MM.1S (cell line): Measurements from ENCODE around the gene HOXA13.

Source experiments
- DNase-seq: peaks from one replicate; pipeline ENCODE4 v3.0.0-alpha.2; 2015
- H2AFZ ChIP-seq: fragments of 300-600 bp; sonication (generic); 2 replicates; pipeline ENCODE4 v1.6.0; 2016; ENCODE audit warnings: antibody characterized with exemption, low read length
- H3F3A ChIP-seq: fragments of 300-600 bp; sonication (generic); 2 replicates; pipeline ENCODE4 v1.6.1; 2016; ENCODE audit warnings: mild to moderate bottlenecking, antibody characterized with exemption, low read length, moderate library complexity, mixed read lengths; ENCODE audit not compliant: insufficient read depth
- H3K27ac ChIP-seq: fragments of 300-600 bp; sonication (generic); 2 replicates; pipeline ENCODE4 v1.5.1; 2016; ENCODE audit warnings: mild to moderate bottlenecking, low read length
- H3K27me3 ChIP-seq: fragments of 300-600 bp; sonication (generic); replicated peaks from 2 replicates; pipeline ENCODE4 v1.6.0; 2016; ENCODE audit warnings: low read length; ENCODE audit not compliant: insufficient read depth
- H3K36me3 ChIP-seq: fragments of 300-600 bp; sonication (generic); replicated peaks from 2 replicates; pipeline ENCODE4 v1.6.1; 2016; ENCODE audit warnings: mild to moderate bottlenecking, low read length, mixed read lengths; ENCODE audit not compliant: insufficient read depth
- H3K4me1 ChIP-seq: fragments of 300-600 bp; sonication (generic); 2 replicates; pipeline ENCODE4 v1.6.1; 2016; ENCODE audit warnings: low read length, mixed read lengths
- H3K4me2 ChIP-seq: fragments of 300-600 bp; sonication (generic); 2 replicates; pipeline ENCODE4 v1.6.0; 2016; ENCODE audit warnings: low read depth, low read length
- H3K4me3 ChIP-seq: fragments of 300-600 bp; sonication (generic); 2 replicates; pipeline ENCODE4 v1.5.1; 2016; ENCODE audit warnings: low read length, mixed read lengths
- H3K79me2 ChIP-seq: fragments of 300-600 bp; sonication (generic); 2 replicates; pipeline ENCODE4 v1.6.1; 2016; ENCODE audit warnings: mixed run types, low read length, mixed read lengths
- H3K9ac ChIP-seq: fragments of 300-600 bp; sonication (generic); 2 replicates; pipeline ENCODE4 v1.6.1; 2016; ENCODE audit warnings: low read length, mixed read lengths
- H3K9me2 ChIP-seq: fragments of 300-600 bp; sonication (generic); replicated peaks from 2 replicates; pipeline ENCODE4 v1.6.1; 2016; ENCODE audit warnings: mild to moderate bottlenecking, low read length, mixed read lengths; ENCODE audit not compliant: insufficient read depth
- H3K9me3 ChIP-seq: fragments of 300-600 bp; sonication (generic); replicated peaks from 2 replicates; pipeline ENCODE4 v1.6.1; 2016; ENCODE audit warnings: mild to moderate bottlenecking, low read length, mixed read lengths; ENCODE audit not compliant: insufficient read depth
- H4K20me1 ChIP-seq: fragments of 300-600 bp; sonication (generic); 2 replicates; pipeline ENCODE4 v1.6.1; 2016; ENCODE audit warnings: mild to moderate bottlenecking, low read length, moderate library complexity, mixed read lengths; ENCODE audit not compliant: insufficient read depth
- EZH2 ChIP-seq: fragments of 300-600 bp; sonication (generic); optimal IDR thresholded peaks from 2 replicates; pipeline ENCODE3; 2017; ENCODE audit warnings: low read depth, mild to moderate bottlenecking, antibody characterized with exemption, low read length, mixed read lengths
- EZH2phosphoT487 ChIP-seq: fragments of 300-600 bp; sonication (generic); IDR thresholded peaks from 2 replicates; pipeline ENCODE4 v1.6.1; 2018; ENCODE audit warnings: antibody characterized with exemption, low read length
- TF ChIP-seq, protein P1 (sequence below): fragments of 300-600 bp; sonication (generic); IDR thresholded peaks from 2 replicates; pipeline ENCODE4 v1.5.1; 2016; ENCODE audit warnings: antibody characterized with exemption, low read length, mixed read lengths

The HOXA13 gene

DNA sequence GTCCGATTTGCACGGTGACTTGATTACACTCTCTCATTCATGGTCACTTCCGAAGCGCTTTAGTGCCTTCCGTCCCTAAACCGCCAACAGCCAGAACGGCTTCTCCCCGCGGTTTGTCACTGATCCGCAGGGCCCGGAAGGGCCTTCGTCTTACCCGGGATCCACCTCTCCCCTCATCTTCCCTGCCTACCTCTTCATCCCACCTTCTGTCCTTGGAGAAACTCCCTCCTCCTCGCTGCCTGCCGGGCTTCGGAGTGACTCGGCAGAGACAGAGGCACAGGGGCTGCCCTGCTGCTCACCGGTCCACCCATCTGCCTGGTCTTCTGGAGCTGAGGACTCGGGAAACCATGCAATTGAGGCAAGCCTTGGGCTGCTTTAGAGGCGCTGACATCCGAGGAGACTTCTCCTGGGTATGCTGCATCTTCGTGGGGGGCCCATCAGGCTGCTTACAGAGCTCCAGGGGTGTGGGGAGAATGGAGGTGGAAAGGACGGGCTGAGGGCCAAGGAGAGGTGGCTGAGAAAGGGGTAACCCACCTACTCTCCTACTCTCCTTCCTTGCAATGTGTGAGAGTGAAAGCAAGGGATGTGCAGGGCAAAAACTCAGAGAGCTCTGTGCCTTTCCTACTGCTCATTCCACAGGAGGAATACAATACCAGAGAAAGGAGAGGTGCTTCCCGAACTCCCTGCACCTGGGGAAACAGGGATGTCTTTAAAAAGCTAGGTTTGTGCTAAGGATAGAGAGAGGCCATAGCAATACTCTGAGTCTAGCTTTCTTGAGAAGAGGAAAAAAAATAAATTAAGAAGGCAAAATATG lies 13.8 kb downstream of the HOXA13 start:
- TF ChIP-seq, protein P1, sequence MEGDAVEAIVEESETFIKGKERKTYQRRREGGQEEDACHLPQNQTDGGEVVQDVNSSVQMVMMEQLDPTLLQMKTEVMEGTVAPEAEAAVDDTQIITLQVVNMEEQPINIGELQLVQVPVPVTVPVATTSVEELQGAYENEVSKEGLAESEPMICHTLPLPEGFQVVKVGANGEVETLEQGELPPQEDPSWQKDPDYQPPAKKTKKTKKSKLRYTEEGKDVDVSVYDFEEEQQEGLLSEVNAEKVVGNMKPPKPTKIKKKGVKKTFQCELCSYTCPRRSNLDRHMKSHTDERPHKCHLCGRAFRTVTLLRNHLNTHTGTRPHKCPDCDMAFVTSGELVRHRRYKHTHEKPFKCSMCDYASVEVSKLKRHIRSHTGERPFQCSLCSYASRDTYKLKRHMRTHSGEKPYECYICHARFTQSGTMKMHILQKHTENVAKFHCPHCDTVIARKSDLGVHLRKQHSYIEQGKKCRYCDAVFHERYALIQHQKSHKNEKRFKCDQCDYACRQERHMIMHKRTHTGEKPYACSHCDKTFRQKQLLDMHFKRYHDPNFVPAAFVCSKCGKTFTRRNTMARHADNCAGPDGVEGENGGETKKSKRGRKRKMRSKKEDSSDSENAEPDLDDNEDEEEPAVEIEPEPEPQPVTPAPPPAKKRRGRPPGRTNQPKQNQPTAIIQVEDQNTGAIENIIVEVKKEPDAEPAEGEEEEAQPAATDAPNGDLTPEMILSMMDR: no peak
- TF ChIP-seq EZH2 (no peak), EZH2phosphoT487 (no peak)
- Histone ChIP-seq H3K27me3 (peaks cover 90% of the 10 kb centered on the region), H3K9ac (no peak overlapping the region), H3K4me3 (no peak overlapping the region), H3K4me1 (no peaks in the 10 kb centered on the region), H3K9me2 (no peaks in the 10 kb centered on the region), H3K36me3 (no peaks in the 10 kb centered on the region), H3K9me3 (no peaks in the 10 kb centered on the region), H3F3A (no peaks in the 10 kb centered on the region), H4K20me1 (no peaks in the 10 kb centered on the region), H3K4me2 (no peak overlapping the region), H3K79me2 (no peaks in the 10 kb centered on the region), H2AFZ (no peak overlapping the region), H3K27ac (no peak overlapping the region)
- no peak for DNase-seq

DNA sequence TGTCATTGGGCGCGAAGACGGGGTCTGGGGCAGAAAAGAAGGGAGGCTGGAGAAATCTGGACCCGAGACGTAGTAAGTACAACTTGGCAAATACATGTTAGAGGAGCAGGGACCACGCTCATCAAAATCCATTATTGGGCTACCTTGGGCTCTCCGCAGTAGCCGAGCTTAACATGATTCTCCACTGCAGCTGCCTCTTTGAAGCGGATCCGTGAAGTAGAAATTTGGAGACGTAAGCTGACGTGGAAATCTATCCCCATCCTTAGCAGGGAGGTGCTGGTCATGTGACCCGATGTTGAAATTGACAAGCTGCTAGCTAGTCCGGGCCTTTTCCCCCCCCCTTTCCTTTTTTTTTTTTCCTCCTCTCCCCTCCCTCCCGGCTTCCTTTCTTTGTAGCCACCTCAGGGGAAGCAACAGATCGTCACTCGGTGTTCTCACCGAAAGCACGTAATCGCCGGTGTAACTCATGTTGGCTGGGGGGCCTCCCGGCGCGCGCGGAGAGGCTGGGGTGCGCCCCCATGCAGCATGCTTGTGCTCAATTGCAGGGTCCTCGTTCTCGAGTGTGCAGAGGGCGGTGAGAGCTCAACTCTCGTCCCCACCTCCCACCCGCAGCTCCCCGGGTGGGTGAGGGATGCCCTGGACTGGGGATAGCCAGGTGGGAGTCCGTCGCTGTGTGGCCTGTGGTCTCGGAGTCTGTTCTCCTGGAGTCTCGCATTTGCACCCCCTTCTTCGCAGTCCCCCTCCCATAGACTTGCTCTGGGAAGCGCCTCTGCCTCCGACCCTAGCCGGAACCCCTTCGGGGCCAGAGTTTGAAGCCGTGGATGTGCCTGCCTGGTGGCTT lies 14.7 kb downstream of the HOXA13 start, which contains the start of gene HOXA11:
HOXA11 (minus strand) TSS at position 220 of the 841 bp plus-strand sequence; CDS start at position 132, 88 bp downstream.
- H3K79me2 ChIP-seq: no peaks in the 10 kb centered on the region
- H3K9me2 ChIP-seq: no peaks in the 10 kb centered on the region
- no peaks in the 10 kb centered on the region for H4K20me1 ChIP-seq
- peaks cover 84% of the 10 kb centered on the region for H3K27me3 ChIP-seq
- no peak within 1 kb of the TSS for H3K9ac ChIP-seq
- no peak within 1 kb of the TSS for H3K4me3 ChIP-seq
- H3K4me1 ChIP-seq: no peaks in the 10 kb centered on the region
- H2AFZ ChIP-seq: no peak within 1 kb of the TSS
- no peak within 1 kb of the TSS for H3K4me2 ChIP-seq
- H3F3A ChIP-seq: no peaks in the 10 kb centered on the region
- no peak within 1 kb of the TSS for H3K27ac ChIP-seq
- TF ChIP-seq, protein P1: no peak
- TF ChIP-seq EZH2 (no peak), EZH2phosphoT487 (no peak)
- no peaks in the 10 kb centered on the region for H3K36me3 ChIP-seq
- DNase-seq: no peak
- no peaks in the 10 kb centered on the region for H3K9me3 ChIP-seq

DNA sequence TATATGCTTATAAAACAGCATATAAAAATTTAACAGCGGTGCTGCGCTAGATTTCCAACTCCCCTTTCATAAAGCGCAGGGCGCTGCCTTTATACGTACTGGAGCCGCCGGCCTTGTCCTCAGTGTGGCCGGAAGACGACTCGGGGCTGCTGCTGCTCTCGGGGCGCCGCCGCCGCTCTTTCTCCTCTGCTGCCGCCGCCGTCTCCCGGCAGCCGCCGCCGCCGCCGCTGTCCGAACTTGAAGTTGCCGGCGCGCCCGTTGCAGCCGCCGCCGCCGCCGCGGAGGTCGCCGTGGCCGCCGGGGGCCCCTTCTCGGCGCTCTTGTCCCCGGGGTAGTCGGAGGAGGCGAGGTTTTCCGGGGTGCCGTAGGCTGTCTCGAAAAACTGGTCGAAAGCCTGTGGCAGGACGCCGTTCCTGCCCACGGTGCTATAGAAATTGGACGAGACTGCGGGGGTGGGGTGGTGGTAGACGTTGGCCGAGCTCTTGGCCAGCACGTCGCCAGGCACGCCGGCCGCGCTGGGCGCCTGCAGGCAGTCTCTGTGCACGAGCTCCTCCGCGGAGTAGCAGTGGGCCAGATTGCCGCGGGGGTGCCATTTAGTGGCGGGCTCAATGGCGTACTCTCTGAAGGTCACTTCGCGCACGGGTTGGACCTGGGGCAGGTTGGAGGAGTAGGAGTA lies 15.4 kb downstream of the HOXA13 start:
- H3K9ac ChIP-seq: no peak overlapping the region
- no peaks in the 10 kb centered on the region for H3K4me1 ChIP-seq
- no peaks in the 10 kb centered on the region for H3K9me3 ChIP-seq
- DNase-seq: no peak
- no peaks in the 10 kb centered on the region for H3K79me2 ChIP-seq
- H2AFZ ChIP-seq: no peak overlapping the region
- H3K9me2 ChIP-seq: no peaks in the 10 kb centered on the region
- no peak overlapping the region for H3K4me2 ChIP-seq
- no peaks in the 10 kb centered on the region for H3K36me3 ChIP-seq
- no peak overlapping the region for H3K27ac ChIP-seq
- TF ChIP-seq, protein P1: no peak
- TF ChIP-seq EZH2 (no peak), EZH2phosphoT487 (no peak)
- no peaks in the 10 kb centered on the region for H3F3A ChIP-seq
- no peaks in the 10 kb centered on the region for H4K20me1 ChIP-seq
- H3K27me3 ChIP-seq: peaks cover 80% of the 10 kb centered on the region
- H3K4me3 ChIP-seq: no peak overlapping the region
